RCC 7860 (cell line): ENCODE measurements around the gene IKBKE.

Source experiments
- DNase-seq: peaks from one replicate; pipeline ENCODE4 v3.0.0-alpha.2; 2015; ENCODE audit warnings: low spot score
- FAIRE-seq: peaks from 2 replicates; lab custom pipeline; 2012; peaks lifted over from hg19 to GRCh38; lab: Jason Lieb, UNC

Gene IKBKE

DNA sequence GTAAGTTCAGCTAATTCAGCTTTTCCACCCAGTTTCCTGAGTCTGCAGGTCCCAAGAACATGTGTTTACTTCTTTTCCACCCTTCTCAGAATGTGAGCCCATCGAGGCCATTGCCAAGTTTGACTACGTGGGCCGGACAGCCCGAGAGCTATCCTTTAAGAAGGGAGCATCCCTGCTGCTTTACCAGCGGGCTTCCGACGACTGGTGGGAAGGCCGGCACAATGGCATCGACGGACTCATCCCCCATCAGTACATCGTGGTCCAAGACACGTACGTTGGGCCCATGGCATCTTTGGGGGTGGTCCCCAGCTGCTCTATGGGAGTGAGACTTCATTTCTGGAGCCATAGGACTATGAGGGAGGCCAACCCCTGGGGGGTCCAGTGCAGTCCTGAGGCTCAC is 17.2 kb upstream of the IKBKE start:
- FAIRE-seq (no peak), DNase-seq (no peak)

GRCh38 chr1:206455289-206455665 is 15.0 kb upstream of the IKBKE start:
- DNase-seq (no peak), FAIRE-seq (no peak)

DNA sequence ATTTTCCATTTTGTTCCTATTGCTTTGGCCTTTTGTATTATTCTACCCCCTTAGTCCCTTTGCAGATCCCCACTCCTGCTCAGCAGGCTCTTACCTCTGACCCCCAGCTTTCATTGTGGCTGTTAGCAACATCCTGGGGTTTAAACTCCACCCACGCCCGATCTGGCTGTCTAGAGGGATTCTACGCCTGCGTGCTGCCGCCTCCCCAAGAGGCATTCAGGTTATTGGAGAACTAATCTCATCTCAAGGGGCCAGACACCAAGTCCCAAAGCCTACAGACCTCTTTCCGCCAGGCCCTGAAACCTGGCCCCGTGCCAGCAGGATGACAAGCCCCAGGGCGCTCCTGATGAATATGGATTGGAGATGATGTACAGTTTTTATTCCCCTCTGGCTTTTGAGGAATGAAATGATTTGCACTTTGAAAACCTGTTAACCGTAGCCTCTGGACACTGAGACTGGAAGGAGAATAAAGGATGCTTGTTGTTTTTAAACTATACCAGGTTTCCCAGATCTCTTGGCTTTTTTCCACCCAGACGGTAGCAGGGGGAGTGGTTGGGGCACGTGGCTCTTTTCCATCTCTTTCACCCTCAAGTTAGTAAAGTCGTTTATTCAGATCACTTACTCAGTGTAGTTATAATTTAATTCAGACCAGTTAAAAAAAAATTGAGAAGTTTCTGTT is 14.5 kb upstream of the IKBKE start:
- no peak for FAIRE-seq
- DNase-seq, result no peak

DNA sequence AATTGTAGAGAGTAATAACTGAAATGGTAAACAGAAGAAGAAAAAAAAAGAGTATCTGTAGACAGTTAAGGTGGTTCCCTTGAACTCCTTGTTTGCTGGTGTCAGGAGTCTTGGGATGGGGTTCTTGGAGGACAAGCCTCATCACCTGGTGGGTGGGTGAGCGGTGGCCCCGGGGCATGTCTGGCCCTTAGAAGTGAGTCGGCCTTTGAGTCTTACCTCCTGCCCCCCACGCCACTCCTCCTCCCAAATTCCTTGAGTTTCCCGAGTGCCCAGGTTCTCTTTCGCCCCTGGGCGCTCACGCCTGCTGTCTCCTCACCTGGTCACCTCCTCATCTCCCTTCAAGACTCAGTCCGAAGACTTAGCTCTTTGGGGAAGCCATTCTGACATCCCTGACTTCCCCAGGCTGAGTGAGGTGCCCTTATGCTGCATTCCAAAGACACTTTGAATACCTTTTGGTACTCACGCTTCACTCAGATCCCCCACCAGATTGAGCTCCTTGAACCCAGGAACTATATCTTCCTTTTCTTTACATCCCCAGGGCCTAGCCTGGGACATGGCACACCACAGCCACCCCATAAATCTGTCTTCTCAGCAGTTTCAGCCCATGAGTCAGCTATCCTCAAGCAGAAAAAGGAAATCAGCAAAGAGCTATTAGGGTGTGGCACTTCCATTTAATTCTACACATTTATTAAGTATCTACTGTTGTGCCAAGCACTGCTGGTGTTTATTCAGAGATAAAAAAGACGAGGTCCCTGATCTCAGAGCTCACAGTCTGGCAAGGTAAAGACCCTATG is 13.5 kb upstream of the IKBKE start:
- no peak for FAIRE-seq

GRCh38 chr1:206457408-206458120 is 12.7 kb upstream of the IKBKE start:
- FAIRE-seq, result no peak

More for the DNA sequence above, 13.5 kb upstream of the IKBKE start:
- DNase-seq, result peak; percentile 16

DNA sequence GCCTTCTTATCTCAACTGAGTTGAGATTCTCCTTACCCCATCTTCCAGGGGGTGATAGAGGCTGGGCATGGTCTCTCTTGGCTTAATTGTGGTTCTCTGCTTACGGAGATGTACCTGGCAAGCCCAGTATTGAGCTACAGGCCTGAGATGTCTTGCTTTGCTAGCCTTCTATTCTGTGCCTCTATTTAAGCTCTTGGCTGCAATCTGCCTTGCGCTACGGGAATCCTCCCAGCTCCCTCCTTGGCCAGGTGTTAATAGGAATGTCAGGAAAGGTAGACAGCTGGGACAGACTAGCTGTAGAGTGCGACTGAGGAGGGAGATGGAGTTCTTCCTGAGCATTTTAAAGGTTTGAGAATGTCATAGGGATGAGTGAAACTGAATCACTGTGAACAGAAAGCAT is 10.6 kb upstream of the IKBKE start:
- FAIRE-seq (no peak), DNase-seq (no peak)

More at GRCh38 chr1:206457408-206458120, 12.7 kb upstream of the IKBKE start:
- DNase-seq, result no peak

DNA sequence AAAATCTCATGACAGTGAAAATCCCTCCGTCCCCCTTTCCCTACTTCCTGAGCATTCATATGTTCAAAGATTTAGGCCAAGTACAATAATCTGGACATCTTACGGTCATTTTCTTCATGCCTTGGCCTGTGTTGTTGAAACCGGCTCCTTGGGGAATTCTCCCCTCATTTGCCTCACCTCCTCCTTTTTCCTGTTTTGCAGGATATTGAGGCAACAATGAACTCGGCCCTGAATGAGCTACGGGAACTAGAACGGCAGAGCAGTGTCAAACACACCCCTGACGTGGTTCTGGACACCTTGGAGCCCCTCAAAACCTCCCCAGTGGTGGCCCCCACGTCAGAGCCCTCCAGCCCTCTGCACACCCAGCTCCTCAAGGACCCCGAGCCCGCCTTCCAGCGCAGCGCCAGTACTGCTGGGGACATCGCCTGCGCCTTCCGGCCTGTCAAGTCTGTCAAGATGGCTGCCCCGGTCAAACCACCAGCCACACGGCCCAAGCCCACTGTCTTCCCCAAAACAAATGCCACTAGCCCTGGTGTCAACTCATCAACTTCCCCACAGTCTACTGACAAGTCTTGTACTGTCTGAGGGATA is 9.3 kb upstream of the IKBKE start:
- FAIRE-seq (no peak), DNase-seq (no peak)

GRCh38 chr1:206461602-206462455 is 8.4 kb upstream of the IKBKE start:
- DNase-seq (peak; percentile 60), FAIRE-seq (peak; percentile 70)

DNA sequence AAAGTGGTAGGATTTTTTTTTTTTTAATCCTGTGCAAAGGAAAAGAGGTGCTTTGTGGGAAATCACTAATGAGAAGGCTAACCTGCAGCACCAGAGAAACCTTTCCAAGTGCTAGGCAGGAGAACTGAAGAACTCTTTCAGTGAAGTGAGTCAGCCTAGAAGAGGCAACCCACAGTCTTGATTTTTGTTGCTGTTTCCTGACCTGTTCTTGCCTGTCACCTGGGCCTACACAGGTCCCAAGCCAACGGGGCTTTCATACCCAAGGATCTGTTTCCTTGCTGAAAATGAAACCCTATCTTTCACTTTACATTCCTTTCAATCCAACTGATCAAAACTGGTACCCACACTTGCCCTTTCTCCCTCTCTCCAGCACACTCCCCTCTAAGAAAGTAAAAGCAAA is 7.1 kb upstream of the IKBKE start:
- DNase-seq (no peak), FAIRE-seq (no peak)

- FAIRE-seq (no peak), DNase-seq (no peak)
Measured at GRCh38 chr1:206463911-206464310, 6.4 kb upstream of the IKBKE start.

DNA sequence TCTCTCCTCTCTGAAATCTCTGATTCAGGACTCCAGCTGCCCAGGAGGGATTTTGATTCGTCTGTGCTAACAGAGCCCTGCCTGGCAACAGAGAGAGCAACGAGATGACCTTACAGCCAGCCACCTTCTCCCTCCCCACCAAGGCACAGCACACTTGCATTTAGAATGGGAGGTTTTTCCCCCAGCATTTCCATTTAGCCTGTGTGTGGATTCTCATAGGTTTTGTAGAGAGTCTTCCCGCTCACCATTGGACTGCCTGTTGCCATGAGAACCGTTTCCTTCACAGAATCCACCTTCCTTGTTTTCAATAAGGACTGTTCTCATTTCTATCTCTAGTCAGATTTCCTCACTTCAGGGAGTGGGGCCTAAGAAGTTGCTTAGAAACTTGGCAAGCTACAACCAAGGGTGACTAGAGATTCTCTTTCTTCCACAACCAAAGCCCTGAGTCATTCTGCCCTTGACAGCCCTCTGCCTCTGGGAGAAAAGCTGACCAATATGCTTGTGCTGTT is 5.8 kb upstream of the IKBKE start:
- FAIRE-seq (peak; percentile 43), DNase-seq (peak; percentile 71)

- DNase-seq (no peak), FAIRE-seq (no peak)
Measured at GRCh38 chr1:206465951-206466350, 4.3 kb upstream of the IKBKE start.

- FAIRE-seq (no peak), DNase-seq (no peak)
Measured at GRCh38 chr1:206466840-206467649, 3.2 kb upstream of the IKBKE start.

- FAIRE-seq, result no peak
- DNase-seq, result no peak
Measured at GRCh38 chr1:206467915-206468314, 2.4 kb upstream of the IKBKE start.

GRCh38 chr1:206468571-206468970 is 1.7 kb upstream of the IKBKE start:
- no peak for FAIRE-seq
- no peak for DNase-seq

GRCh38 chr1:206469411-206469932 is 804 bp upstream of the IKBKE start:
- FAIRE-seq, result no peak
- peak; percentile 44 for DNase-seq

GRCh38 chr1:206470692-206471414 is 577 bp downstream of the IKBKE start:
- peak; percentile 91 for DNase-seq
- peak; percentile 56 for FAIRE-seq

GRCh38 chr1:206471415-206471801 is 1.1 kb downstream of the IKBKE start:
- DNase-seq (no peak), FAIRE-seq (no peak)
